Naive thymus-derived CD4-positive, alpha-beta T cell (primary cell): ENCODE data around the gene HAPSTR1. TPM values are rescaled to one million over a fixed set of nuclear protein-coding genes. Genes with fewer than 3 reads are reported as not detected.

Source experiments
- ATAC-seq: fragments of 150-1000 bp; cut with Tn5 transposase; 2 replicates; pipeline ENCODE4 v1.10.0; 2021; ENCODE audit warnings: mild to moderate bottlenecking, moderate library complexity
- CTCF ChIA-PET: fragments of 350-600 bp; sonication (Branson Sonifier 250); formaldehyde crosslinking; loops from one replicate; lab custom pipeline; 2021; ENCODE audit warnings: antibody characterized with exemption; lab: Charles Lee
- POLR2A ChIA-PET: fragments of 350-600 bp; sonication (Branson Sonifier 250); formaldehyde crosslinking; loops from one replicate; lab custom pipeline; 2021; ENCODE audit warnings: antibody characterized with exemption, inconsistent platforms; lab: Charles Lee
- DNase-seq, 9 donors: peaks; one replicate each; pipeline versions ENCODE4 v3.0.0 to v3.0.0-alpha.2; 2020 to 2022; ENCODE audit warnings: mixed read lengths in 1 of 9
- H3K27ac ChIP-seq: one replicate; pipeline ENCODE4 v1.7.0; 2013; ENCODE audit warnings: mild to moderate bottlenecking, low read depth, low read length, moderate library complexity
- H3K27me3 ChIP-seq, 2 donors: one replicate each; pipeline ENCODE4 v1.7.0; 2013; ENCODE audit warnings: low read length in 2 of 2, mild to moderate bottlenecking in 2 of 2, moderate library complexity in 2 of 2; ENCODE audit not compliant: control insufficient read depth in 2 of 2, insufficient read depth in 2 of 2
- H3K36me3 ChIP-seq, 3 experiments: 1 replicate in 2 of 3; 2 replicates in 1 of 3; pipeline ENCODE4 v1.7.0; 2013; ENCODE audit warnings: low read length in 3 of 3, mild to moderate bottlenecking in 3 of 3, moderate library complexity in 1 of 3; ENCODE audit not compliant: insufficient read depth in 3 of 3, control insufficient read depth in 2 of 3
- H3K4me1 ChIP-seq, 2 donors: one replicate each; pipeline ENCODE4 v1.7.0; 2013; ENCODE audit warnings: low read length in 2 of 2, mild to moderate bottlenecking in 2 of 2, moderate library complexity in 1 of 2; ENCODE audit not compliant: control insufficient read depth in 2 of 2, insufficient read depth in 2 of 2
- H3K4me3 ChIP-seq: 2 replicates; pipeline ENCODE4 v1.7.0; 2013; ENCODE audit warnings: mild to moderate bottlenecking, low read length
- H3K9me3 ChIP-seq, 3 experiments: 1 replicate in 2 of 3; 2 replicates in 1 of 3; pipeline ENCODE4 v1.7.0; 2013; ENCODE audit warnings: low read length in 3 of 3; ENCODE audit not compliant: control insufficient read depth in 2 of 3
- H3K27ac Mint-ChIP-seq, 9 donors: one replicate each; pipeline ENCODE4 v1.8.0; 2020 to 2022; ENCODE audit warnings: mixed read lengths in 9 of 9, mild to moderate bottlenecking in 8 of 9, moderate library complexity in 5 of 9, inconsistent platforms in 2 of 9
- H3K27me3 Mint-ChIP-seq, 5 donors: one replicate each; pipeline ENCODE4 v1.8.0; 2021 to 2022; ENCODE audit warnings: mixed read lengths in 5 of 5, mild to moderate bottlenecking in 1 of 5
- H3K36me3 Mint-ChIP-seq, 5 donors: one replicate each; pipeline ENCODE4 v1.8.0; 2020 to 2022; ENCODE audit warnings: mixed read lengths in 5 of 5, mild to moderate bottlenecking in 3 of 5, inconsistent platforms in 1 of 5
- H3K4me1 Mint-ChIP-seq, 7 donors: one replicate each; pipeline ENCODE4 v1.8.0; 2020 to 2022; ENCODE audit warnings: mixed read lengths in 7 of 7, mild to moderate bottlenecking in 3 of 7, inconsistent platforms in 1 of 7
- H3K4me3 Mint-ChIP-seq, 10 donors: one replicate each; pipeline ENCODE4 v1.8.0; 2020 to 2022; ENCODE audit warnings: mild to moderate bottlenecking in 10 of 10, mixed read lengths in 10 of 10, moderate library complexity in 6 of 10, inconsistent platforms in 2 of 10
- H3K9me3 Mint-ChIP-seq, 11 donors: one replicate each; pipeline ENCODE4 v1.8.0; 2020 to 2022; ENCODE audit warnings: mixed read lengths in 11 of 11, mild to moderate bottlenecking in 4 of 11, inconsistent platforms in 1 of 11, moderate library complexity in 1 of 11
- intact Hi-C, 2 donors: fragments of 100-400 bp; cut with micrococcal nuclease; formaldehyde crosslinking; loops; one replicate each; pipeline ENCODE4 v1.15.1; 2023
- polyA plus RNA-seq, 2 donors: library from polyadenylated mRNA; unstranded; fragments of 300-500 nt; fragmentation: Illumina TruSeq; gene quantifications; one replicate each; pipeline ENCODE4 v1.2.3, GENCODE V29; 2021
- total RNA-seq, 6 experiments: library from RNA in 5 of 6; stranded (reverse) in 5 of 6; gene quantifications; 1 replicate in 5 of 6; 2 replicates in 1 of 6; pipeline ENCODE4 v1.2.3 and lab custom pipeline; 2021 to 2026

Gene HAPSTR1
- total and polyA plus RNA-seq, 7 experiments from 2014 or later = 11.4 to 136 (median 83.6) TPM

DNA sequence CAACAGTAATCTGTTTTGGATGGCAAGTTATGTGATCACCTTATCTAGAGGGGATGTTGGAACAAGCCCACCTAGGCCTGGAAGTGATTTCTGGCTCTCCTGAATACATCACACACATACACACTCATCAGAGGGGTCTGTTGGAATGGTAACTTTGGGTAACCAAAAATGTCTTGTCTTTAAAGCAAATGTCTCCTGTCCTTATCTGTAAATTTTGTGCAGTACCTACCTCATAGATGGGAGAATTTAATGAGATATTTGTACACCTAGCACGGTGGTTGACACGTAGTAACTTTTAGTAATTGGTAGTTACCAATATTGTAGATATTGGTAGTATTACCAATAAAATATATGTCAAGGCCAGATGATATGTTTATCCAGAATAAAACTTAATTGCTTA lies 24.7 kb downstream of the HAPSTR1 start:
- no peak for DNase-seq
- Mint-ChIP-seq H3K9me3 (peaks cover 0 to 4% (median 0%) of the 10 kb centered on the region in 11 donors), H3K27ac (peak overlapping the region in 4 of 9 donors; percentile 48 to 71 (median 62)), H3K4me1 (peaks cover 50 to 88% (median 83%) of the 10 kb centered on the region in 7 donors), H3K36me3 (peaks cover 5 to 53% (median 36%) of the 10 kb centered on the region in 5 donors), H3K27me3 (no peaks in the 10 kb centered on the region), H3K4me3 (no peak overlapping the region)
- no peaks in the 10 kb centered on the region for H3K9me3 ChIP-seq
- no peak for ATAC-seq
- no peak overlapping the region for H3K4me3 ChIP-seq
- intact Hi-C loops = no loop called here
- no peaks in the 10 kb centered on the region for H3K27me3 ChIP-seq
- peaks cover 0 to 30% (median 14%) of the 10 kb centered on the region in 3 experiments for H3K36me3 ChIP-seq
- ChIA-PET CTCF (no interaction called here), POLR2A (no interaction called here)
- H3K27ac ChIP-seq = no peak overlapping the region
- H3K4me1 ChIP-seq = peaks cover 21 to 37% of the 10 kb centered on the region in 2 donors

DNA sequence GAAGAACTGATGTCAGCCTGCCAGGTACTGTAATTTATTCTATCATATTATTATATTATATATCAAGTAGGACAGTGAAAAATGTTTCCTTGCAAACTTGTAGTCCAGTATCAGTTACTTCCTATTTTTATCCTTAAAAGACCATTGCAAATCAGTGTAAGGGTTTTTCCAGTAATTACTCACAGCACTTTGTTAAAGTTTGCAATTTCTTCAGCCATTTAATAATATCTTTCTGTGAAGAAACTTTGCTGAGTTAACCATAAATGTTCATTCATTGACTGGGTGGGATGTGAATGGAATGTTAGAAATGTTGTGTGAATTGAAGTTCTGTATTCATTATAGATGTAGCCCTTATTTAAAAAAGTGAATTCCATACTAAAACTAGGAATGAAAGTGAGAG lies 26.7 kb downstream of the HAPSTR1 start:
- CTCF ChIA-PET = no interaction called here
- H3K27me3 Mint-ChIP-seq = no peaks in the 10 kb centered on the region

DNA sequence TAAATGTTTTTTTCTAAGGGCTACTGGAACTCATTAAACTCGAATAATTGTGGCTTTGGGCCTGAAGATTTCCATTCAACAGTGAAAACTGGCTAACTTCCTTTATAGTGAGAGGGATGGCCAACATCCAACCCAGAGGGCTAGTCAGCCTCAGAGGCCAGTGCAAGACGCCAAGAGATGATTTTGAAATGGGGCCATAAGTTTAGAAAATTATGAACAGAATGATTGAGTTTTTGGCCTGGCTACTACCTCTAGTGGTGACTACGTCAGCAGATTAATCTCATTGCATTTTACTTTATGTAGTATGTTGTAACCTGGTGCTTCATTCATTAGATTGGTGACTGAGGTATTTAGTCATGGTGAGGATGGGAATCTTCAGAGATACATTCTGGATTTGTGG lies 28.4 kb downstream of the HAPSTR1 start:
- H3K4me3 Mint-ChIP-seq = no peak overlapping the region
- CTCF ChIA-PET = no interaction called here

More for the DNA sequence above, 26.7 kb downstream of the HAPSTR1 start:
- intact Hi-C loops = no loop called here
- Mint-ChIP-seq H3K9me3 (peaks cover 0 to 4% (median 0%) of the 10 kb centered on the region in 11 donors), H3K27ac (peak overlapping the region in 6 of 9 donors; percentile 3 to 65 (median 35)), H3K4me3 (no peak overlapping the region), H3K4me1 (peaks cover 36 to 76% (median 67%) of the 10 kb centered on the region in 7 donors), H3K36me3 (peaks cover 5 to 54% (median 36%) of the 10 kb centered on the region in 5 donors)
- ATAC-seq = no peak
- Histone ChIP-seq H3K9me3 (no peaks in the 10 kb centered on the region), H3K36me3 (peaks cover 0 to 36% (median 10%) of the 10 kb centered on the region in 3 experiments), H3K27ac (no peak overlapping the region), H3K4me3 (no peak overlapping the region), H3K27me3 (no peaks in the 10 kb centered on the region), H3K4me1 (peaks cover 11 to 17% of the 10 kb centered on the region in 2 donors)
- POLR2A ChIA-PET = no interaction called here
- no peak for DNase-seq

DNA sequence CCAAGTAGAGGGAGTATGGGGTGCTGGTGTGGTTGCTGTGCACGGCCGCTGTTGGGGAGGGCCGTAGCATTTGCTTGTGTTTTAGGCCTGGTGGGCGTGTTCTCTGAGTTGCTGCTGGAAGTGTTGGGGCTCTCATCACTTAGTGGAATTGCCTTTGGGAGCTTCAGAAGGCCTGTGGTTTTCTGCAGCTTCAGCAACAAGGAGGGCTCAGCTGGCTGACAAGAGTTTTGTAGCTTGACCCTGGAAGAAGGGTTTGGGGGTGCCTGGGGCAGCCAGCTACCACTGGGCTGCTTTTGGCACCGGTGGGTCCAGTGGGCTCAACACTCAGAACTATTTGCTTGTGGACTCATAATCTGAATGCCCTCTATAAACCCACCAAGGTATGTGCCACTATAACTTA lies 30.9 kb downstream of the HAPSTR1 start:
- Mint-ChIP-seq H3K36me3 (peaks cover 0 to 34% (median 8%) of the 10 kb centered on the region in 5 donors), H3K27me3 (no peaks in the 10 kb centered on the region), H3K4me3 (no peak overlapping the region), H3K9me3 (peaks cover 0 to 3% (median 0%) of the 10 kb centered on the region in 11 donors), H3K27ac (peak overlapping the region in 1 of 9 donors; percentile 48), H3K4me1 (peaks cover 28 to 65% (median 50%) of the 10 kb centered on the region in 7 donors)
- no peak for ATAC-seq
- peaks cover 0 to 31% (median 0%) of the 10 kb centered on the region in 3 experiments for H3K36me3 ChIP-seq
- H3K4me3 ChIP-seq = no peak overlapping the region
- no peaks in the 10 kb centered on the region for H3K27me3 ChIP-seq
- CTCF ChIA-PET = interaction anchor here (1.2 kb wide), 1 partner anchor 16 kb away, joined by 4 read pairs; no protein-coding TSS in a partner anchor
- intact Hi-C loops = no loop called here
- H3K4me1 ChIP-seq = peaks cover 1 to 7% of the 10 kb centered on the region in 2 donors
- DNase-seq = no peak
- H3K9me3 ChIP-seq = no peaks in the 10 kb centered on the region
- POLR2A ChIA-PET = interaction anchor here (0.5 to 2.0 kb wide), 3 partner anchors 30 to 71 kb away, joined by 3 to 9 read pairs (median 5); partner anchors contain the start of gene HAPSTR1
- H3K27ac ChIP-seq = no peak overlapping the region

More for the DNA sequence above, 28.4 kb downstream of the HAPSTR1 start:
- intact Hi-C loops = no loop called here
- peaks cover 26 to 73% (median 56%) of the 10 kb centered on the region in 7 donors for H3K4me1 Mint-ChIP-seq
- Histone ChIP-seq H3K4me3 (no peak overlapping the region), H3K27me3 (no peaks in the 10 kb centered on the region), H3K27ac (no peak overlapping the region), H3K9me3 (no peaks in the 10 kb centered on the region), H3K36me3 (peaks cover 0 to 50% (median 10%) of the 10 kb centered on the region in 3 experiments), H3K4me1 (peaks cover 0 to 1% of the 10 kb centered on the region in 2 donors)
- no peak for DNase-seq
- no peak for ATAC-seq
- H3K27me3 Mint-ChIP-seq = no peaks in the 10 kb centered on the region
- peak overlapping the region in 6 of 9 donors; percentile 7 to 72 (median 42) for H3K27ac Mint-ChIP-seq
- peaks cover 0 to 1% (median 0%) of the 10 kb centered on the region in 11 donors for H3K9me3 Mint-ChIP-seq
- POLR2A ChIA-PET = interaction anchor here (0.5 kb wide), 1 partner anchor 369 kb away, joined by 3 read pairs; no protein-coding TSS in a partner anchor
- peaks cover 5 to 49% (median 22%) of the 10 kb centered on the region in 5 donors for H3K36me3 Mint-ChIP-seq

DNA sequence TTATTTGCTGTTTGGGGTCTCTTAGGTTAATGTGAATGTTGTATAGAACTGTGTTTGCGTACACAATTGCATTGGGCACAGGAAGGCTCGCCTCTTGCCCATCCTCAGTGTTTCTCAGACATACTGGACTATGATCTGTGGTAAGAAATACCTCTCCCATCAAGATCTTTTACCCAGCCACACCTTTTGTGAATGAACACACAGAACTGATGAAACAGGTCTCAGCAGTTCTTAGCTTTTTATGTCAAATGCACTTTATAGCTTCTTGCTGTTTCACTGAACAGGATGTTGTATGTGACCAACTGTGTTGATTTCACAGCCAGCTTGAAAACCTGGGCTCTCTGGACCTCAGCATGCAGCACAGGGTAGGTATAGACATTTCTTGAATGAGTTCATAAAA lies 31.5 kb downstream of the HAPSTR1 start:
- DNase-seq (no peak), ATAC-seq (no peak)
- Mint-ChIP-seq H3K4me3 (no peak overlapping the region), H3K27me3 (no peaks in the 10 kb centered on the region), H3K36me3 (peaks cover 0 to 27% (median 8%) of the 10 kb centered on the region in 5 donors), H3K9me3 (peaks cover 0 to 3% (median 0%) of the 10 kb centered on the region in 11 donors), H3K4me1 (peaks cover 28 to 65% (median 50%) of the 10 kb centered on the region in 7 donors), H3K27ac (peak overlapping the region in 6 of 9 donors; percentile 6 to 71 (median 34))
- no peaks in the 10 kb centered on the region for H3K27me3 ChIP-seq
- intact Hi-C loops = no loop called here
- no peaks in the 10 kb centered on the region for H3K9me3 ChIP-seq
- H3K4me3 ChIP-seq = no peak overlapping the region
- peaks cover 0 to 27% (median 0%) of the 10 kb centered on the region in 3 experiments for H3K36me3 ChIP-seq
- POLR2A ChIA-PET = interaction anchor here (1.5 to 2.0 kb wide), 2 partner anchors 30 to 32 kb away, joined by 5 to 9 read pairs; partner anchors contain the start of gene HAPSTR1
- peaks cover 8 to 10% of the 10 kb centered on the region in 2 donors for H3K4me1 ChIP-seq
- H3K27ac ChIP-seq = no peak overlapping the region
- CTCF ChIA-PET = interaction anchor here (1.2 kb wide), 1 partner anchor 16 kb away, joined by 4 read pairs; no protein-coding TSS in a partner anchor

DNA sequence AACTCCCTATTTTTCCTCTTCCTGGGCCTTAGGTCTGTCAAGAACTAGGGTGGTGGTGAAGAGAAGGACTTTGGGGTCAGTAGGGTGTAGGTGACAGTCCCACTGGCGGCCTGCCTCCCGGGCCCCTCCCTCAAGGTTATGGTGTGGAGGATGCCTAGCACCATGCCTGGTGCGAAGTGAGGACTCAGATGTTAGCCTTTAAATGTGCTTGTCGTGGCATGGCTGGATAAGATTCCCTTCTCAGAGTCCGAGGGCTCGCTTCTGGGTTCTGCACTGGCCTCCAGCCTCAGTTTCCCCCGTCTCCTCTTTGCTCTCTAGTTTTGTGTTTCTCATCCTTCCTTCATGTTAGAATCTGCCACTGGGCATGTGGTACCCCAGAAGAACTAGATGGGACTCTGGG lies 32.0 kb downstream of the HAPSTR1 start:
- ChIA-PET CTCF (interaction anchor here (1.2 kb wide), 1 partner anchor 15 kb away, joined by 4 read pairs; no protein-coding TSS in a partner anchor), POLR2A (no interaction called here)
- ATAC-seq = no peak
- Histone ChIP-seq H3K4me3 (no peak overlapping the region), H3K36me3 (peaks cover 0 to 27% (median 0%) of the 10 kb centered on the region in 3 experiments), H3K9me3 (no peaks in the 10 kb centered on the region), H3K27ac (no peak overlapping the region), H3K4me1 (peaks cover 8 to 11% of the 10 kb centered on the region in 2 donors), H3K27me3 (no peaks in the 10 kb centered on the region)
- peaks cover 28 to 65% (median 52%) of the 10 kb centered on the region in 7 donors for H3K4me1 Mint-ChIP-seq
- no peak overlapping the region for H3K4me3 Mint-ChIP-seq
- peaks cover 0 to 3% (median 0%) of the 10 kb centered on the region in 11 donors for H3K9me3 Mint-ChIP-seq
- no peak for DNase-seq
- peak overlapping the region in 4 of 9 donors; percentile 12 to 71 (median 52) for H3K27ac Mint-ChIP-seq
- intact Hi-C loops = no loop called here
- no peaks in the 10 kb centered on the region for H3K27me3 Mint-ChIP-seq
- H3K36me3 Mint-ChIP-seq = peaks cover 0 to 25% (median 8%) of the 10 kb centered on the region in 5 donors
